Measurements from ENCODE around the gene ELAVL1. TPM values are rescaled to one million over a fixed set of nuclear protein-coding genes. Genes with fewer than 3 reads are reported as not detected.
"Not testable (repeated sequence)": the region's sequence is repeated elsewhere in the genome, so short reads cannot be mapped to it uniquely, and the experiment has no call there.

Gene ELAVL1
- total RNA-seq, 2 donors from 2014 or later: 81.6 to 155 TPM

GRCh38 chr19:8033287-8034177 is 28.1 kb upstream of the ELAVL1 start:
- not testable (repeated sequence) for H3K36me3 Mint-ChIP-seq (ENCODE audit: low read depth); H3K4me3 Mint-ChIP-seq; ATAC-seq (replicated peaks); H3K4me1 Mint-ChIP-seq; H3K27ac Mint-ChIP-seq; H3K9me3 Mint-ChIP-seq
- peaks cover 14% of the 10 kb centered on the region for H3K27me3 Mint-ChIP-seq

- H3K9me3 Mint-ChIP-seq: no peaks in the 10 kb centered on the region
- H3K27me3 Mint-ChIP-seq: peaks cover 4% of the 10 kb centered on the region
- H3K27ac Mint-ChIP-seq: no peak overlapping the region
- no peak for ATAC-seq (replicated peaks)
- no peak overlapping the region for H3K4me3 Mint-ChIP-seq
- no peaks in the 10 kb centered on the region for H3K4me1 Mint-ChIP-seq
- no peaks in the 10 kb centered on the region for H3K36me3 Mint-ChIP-seq (ENCODE audit: low read depth)
Measured at GRCh38 chr19:8030960-8031359, 25.5 kb upstream of the ELAVL1 start.

- Mint-ChIP-seq H3K27ac (no peak overlapping the region), H3K9me3 (no peaks in the 10 kb centered on the region), H3K27me3 (peaks cover 4% of the 10 kb centered on the region), H3K4me1 (no peaks in the 10 kb centered on the region), H3K36me3 (ENCODE audit: low read depth) (no peaks in the 10 kb centered on the region), H3K4me3 (no peak overlapping the region)
- ATAC-seq (replicated peaks): no peak
Measured at GRCh38 chr19:8028951-8029491, 23.6 kb upstream of the ELAVL1 start.

- H3K4me3 Mint-ChIP-seq: no peak overlapping the region
- no peak overlapping the region for H3K27ac Mint-ChIP-seq
- H3K4me1 Mint-ChIP-seq: no peaks in the 10 kb centered on the region
- no peak for ATAC-seq (replicated peaks)
- H3K27me3 Mint-ChIP-seq: no peaks in the 10 kb centered on the region
- H3K9me3 Mint-ChIP-seq: no peaks in the 10 kb centered on the region
- H3K36me3 Mint-ChIP-seq (ENCODE audit: low read depth): no peaks in the 10 kb centered on the region
Measured at GRCh38 chr19:8025316-8025715, 19.9 kb upstream of the ELAVL1 start.

GRCh38 chr19:8024256-8024655 is 18.8 kb upstream of the ELAVL1 start:
- not testable (repeated sequence) for H3K4me3 Mint-ChIP-seq; ATAC-seq (replicated peaks); H3K4me1 Mint-ChIP-seq

GRCh38 chr19:8023371-8023770 is 17.9 kb upstream of the ELAVL1 start:
- H3K27ac Mint-ChIP-seq: no peak overlapping the region
- no peak overlapping the region for H3K4me3 Mint-ChIP-seq
- no peaks in the 10 kb centered on the region for H3K36me3 Mint-ChIP-seq (ENCODE audit: low read depth)
- no peaks in the 10 kb centered on the region for H3K27me3 Mint-ChIP-seq
- ATAC-seq (replicated peaks): no peak
- no peaks in the 10 kb centered on the region for H3K4me1 Mint-ChIP-seq
- no peaks in the 10 kb centered on the region for H3K9me3 Mint-ChIP-seq

More at GRCh38 chr19:8024256-8024655, 18.8 kb upstream of the ELAVL1 start:
- not testable (repeated sequence) for H3K36me3 Mint-ChIP-seq (ENCODE audit: low read depth); H3K27me3 Mint-ChIP-seq; H3K27ac Mint-ChIP-seq; H3K9me3 Mint-ChIP-seq

- ATAC-seq (replicated peaks): no peak
- no peaks in the 10 kb centered on the region for H3K9me3 Mint-ChIP-seq
- no peaks in the 10 kb centered on the region for H3K36me3 Mint-ChIP-seq (ENCODE audit: low read depth)
- no peak overlapping the region for H3K4me3 Mint-ChIP-seq
- H3K4me1 Mint-ChIP-seq: peaks cover 3% of the 10 kb centered on the region
- H3K27me3 Mint-ChIP-seq: no peaks in the 10 kb centered on the region
- H3K27ac Mint-ChIP-seq: no peak overlapping the region
Measured at GRCh38 chr19:8022275-8022674, 16.8 kb upstream of the ELAVL1 start.

GRCh38 chr19:8021374-8021773 is 15.9 kb upstream of the ELAVL1 start:
- H3K27ac Mint-ChIP-seq: no peak overlapping the region
- ATAC-seq (replicated peaks): no peak
- H3K36me3 Mint-ChIP-seq (ENCODE audit: low read depth): no peaks in the 10 kb centered on the region
- H3K4me3 Mint-ChIP-seq: no peak overlapping the region
- peaks cover 5% of the 10 kb centered on the region for H3K4me1 Mint-ChIP-seq
- H3K27me3 Mint-ChIP-seq: no peaks in the 10 kb centered on the region
- no peaks in the 10 kb centered on the region for H3K9me3 Mint-ChIP-seq

GRCh38 chr19:8020681-8021080 is 15.2 kb upstream of the ELAVL1 start:
- no peak overlapping the region for H3K27ac Mint-ChIP-seq
- ATAC-seq (replicated peaks): no peak
- H3K36me3 Mint-ChIP-seq (ENCODE audit: low read depth): no peaks in the 10 kb centered on the region
- H3K27me3 Mint-ChIP-seq: no peaks in the 10 kb centered on the region
- H3K4me3 Mint-ChIP-seq: no peak overlapping the region
- H3K9me3 Mint-ChIP-seq: no peaks in the 10 kb centered on the region
- H3K4me1 Mint-ChIP-seq: peaks cover 5% of the 10 kb centered on the region

GRCh38 chr19:8017808-8018207 is 12.4 kb upstream of the ELAVL1 start:
- ATAC-seq (replicated peaks): peak; percentile 80
- H3K36me3 Mint-ChIP-seq (ENCODE audit: low read depth): no peaks in the 10 kb centered on the region
- H3K27me3 Mint-ChIP-seq: no peaks in the 10 kb centered on the region
- peaks cover 5% of the 10 kb centered on the region for H3K4me1 Mint-ChIP-seq
- H3K4me3 Mint-ChIP-seq: no peak overlapping the region
- no peaks in the 10 kb centered on the region for H3K9me3 Mint-ChIP-seq
- H3K27ac Mint-ChIP-seq: no peak overlapping the region

- peak overlapping the region; percentile 71 for H3K27ac Mint-ChIP-seq
- H3K4me3 Mint-ChIP-seq: peak overlapping the region; percentile 82
- peaks cover 32% of the 10 kb centered on the region for H3K4me1 Mint-ChIP-seq
- no peaks in the 10 kb centered on the region for H3K27me3 Mint-ChIP-seq
- peaks cover 17% of the 10 kb centered on the region for H3K36me3 Mint-ChIP-seq (ENCODE audit: low read depth)
- ATAC-seq (replicated peaks): peak; percentile 20
- H3K9me3 Mint-ChIP-seq: no peaks in the 10 kb centered on the region
Measured at GRCh38 chr19:8004723-8005513, 523 bp downstream of the ELAVL1 start.

GRCh38 chr19:8004001-8004400 is 1.4 kb downstream of the ELAVL1 start:
- no peak for ATAC-seq (replicated peaks)
- H3K36me3 Mint-ChIP-seq (ENCODE audit: low read depth): peaks cover 17% of the 10 kb centered on the region
- H3K4me1 Mint-ChIP-seq: peaks cover 35% of the 10 kb centered on the region
- peak overlapping the region; percentile 71 for H3K27ac Mint-ChIP-seq
- no peaks in the 10 kb centered on the region for H3K9me3 Mint-ChIP-seq
- peak overlapping the region; percentile 82 for H3K4me3 Mint-ChIP-seq
- no peaks in the 10 kb centered on the region for H3K27me3 Mint-ChIP-seq

GRCh38 chr19:8001995-8002849 is 3.2 kb downstream of the ELAVL1 start:
- peak overlapping the region; percentile 94 for H3K4me3 Mint-ChIP-seq
- no peaks in the 10 kb centered on the region for H3K27me3 Mint-ChIP-seq
- peak; percentile 58 for ATAC-seq (replicated peaks)
- H3K27ac Mint-ChIP-seq: peak overlapping the region; percentile 95
- H3K9me3 Mint-ChIP-seq: no peaks in the 10 kb centered on the region
- peaks cover 17% of the 10 kb centered on the region for H3K36me3 Mint-ChIP-seq (ENCODE audit: low read depth)
- H3K4me1 Mint-ChIP-seq: peaks cover 35% of the 10 kb centered on the region

GRCh38 chr19:8001651-8001994 is 3.8 kb downstream of the ELAVL1 start:
- peaks cover 17% of the 10 kb centered on the region for H3K36me3 Mint-ChIP-seq (ENCODE audit: low read depth)

More at GRCh38 chr19:8001651-8001994, 3.8 kb downstream of the ELAVL1 start:
- no peak for ATAC-seq (replicated peaks)
- Mint-ChIP-seq H3K27me3 (no peaks in the 10 kb centered on the region), H3K27ac (peak overlapping the region; percentile 95), H3K4me3 (peak overlapping the region; percentile 94), H3K9me3 (no peaks in the 10 kb centered on the region), H3K4me1 (peaks cover 35% of the 10 kb centered on the region)
